ENCODE measurements around the gene GBP1. TPM values are rescaled to one million over a fixed set of nuclear protein-coding genes. Genes with fewer than 3 reads are reported as not detected.

The GBP1 gene
- total RNA-seq, 1 experiment from 2014 or later: 101 TPM

DNA sequence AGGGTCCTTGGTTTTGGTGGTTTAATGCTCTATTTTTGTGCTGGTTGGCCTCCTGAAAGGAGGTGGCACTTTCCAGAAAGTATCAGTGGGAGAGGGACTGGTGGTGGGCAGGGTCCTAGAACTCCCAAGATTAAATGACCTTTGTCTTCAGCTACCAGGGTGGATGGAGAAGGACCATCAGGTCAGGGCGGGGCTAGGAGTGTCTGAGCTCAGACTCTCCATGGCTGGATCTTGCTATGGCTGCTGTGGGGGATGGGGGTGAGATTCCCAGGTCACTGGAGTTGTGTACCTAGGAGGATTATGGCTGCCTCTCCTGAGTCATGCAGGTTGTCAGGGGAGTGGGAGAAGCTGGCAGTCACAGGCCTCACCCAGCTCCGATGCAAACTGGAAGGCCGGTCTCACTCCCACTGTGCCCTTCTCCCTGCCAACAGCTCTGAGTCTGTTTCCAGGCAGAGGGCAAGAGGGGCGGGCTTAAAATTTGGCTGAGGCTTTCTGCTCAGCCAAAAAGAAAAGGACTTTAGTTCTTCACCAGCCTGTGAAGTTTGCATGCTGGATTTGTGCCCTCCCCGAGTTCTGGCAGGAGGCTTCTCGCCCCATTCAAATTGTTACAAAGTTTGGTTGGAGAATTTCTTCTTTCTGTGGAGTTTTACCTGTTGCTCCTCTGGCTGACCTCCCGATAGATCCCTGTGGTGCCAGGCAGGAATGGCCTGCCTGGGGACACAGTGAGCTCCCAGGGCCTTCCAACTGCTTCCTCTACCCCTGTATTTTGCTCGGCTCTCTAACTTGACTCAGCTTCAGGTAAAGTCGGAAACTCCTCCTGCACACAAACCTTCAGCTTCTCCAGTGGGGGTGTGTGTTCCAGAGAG lies 59.5 kb downstream of the GBP1 start:
- no peak for DNase-seq (ENCODE audit: low read depth)

Other genes starting within 250 kb of the GBP1 start
- gene GTF2B, start 173.6 kb downstream of the GBP1 start, total RNA-seq (2014; rRNA removed; shearing (Covaris generic)): 108 and 109 TPM in 2 replicates
- 30.7 and 34.9 TPM in 2 replicates for gene KYAT3, start 72.6 kb downstream of the GBP1 start, total RNA-seq (2014; rRNA removed; shearing (Covaris generic))
- gene RBMXL1, start 72.6 kb downstream of the GBP1 start, total RNA-seq (2014; rRNA removed; shearing (Covaris generic)): 14.1 and 16.5 TPM in 2 replicates
- 42.0 and 65.3 TPM in 2 replicates for gene GBP3, start 42.3 kb downstream of the GBP1 start, total RNA-seq (2014; rRNA removed; shearing (Covaris generic))
- 19.1 and 24.8 TPM in 2 replicates for gene GBP2, start 60.9 kb upstream of the GBP1 start, total RNA-seq (2014; rRNA removed; shearing (Covaris generic))
- not detected in 2 replicates for gene GBP7, start 110.8 kb upstream of the GBP1 start, total RNA-seq (2014; rRNA removed; shearing (Covaris generic))
- gene GBP4, start 133.7 kb upstream of the GBP1 start, total RNA-seq (2014; rRNA removed; shearing (Covaris generic)): 8.3 and 9.5 TPM in 2 replicates
- 2.9 and 3.4 TPM in 2 replicates for gene GBP5, start 207.7 kb upstream of the GBP1 start, total RNA-seq (2014; rRNA removed; shearing (Covaris generic))

Data from Daoy (cell line).